ENCODE measurements around the gene CLDN9.
A peak's percentile ranks its signal among the peaks of the same experiment; 100 is the strongest.

DNA sequence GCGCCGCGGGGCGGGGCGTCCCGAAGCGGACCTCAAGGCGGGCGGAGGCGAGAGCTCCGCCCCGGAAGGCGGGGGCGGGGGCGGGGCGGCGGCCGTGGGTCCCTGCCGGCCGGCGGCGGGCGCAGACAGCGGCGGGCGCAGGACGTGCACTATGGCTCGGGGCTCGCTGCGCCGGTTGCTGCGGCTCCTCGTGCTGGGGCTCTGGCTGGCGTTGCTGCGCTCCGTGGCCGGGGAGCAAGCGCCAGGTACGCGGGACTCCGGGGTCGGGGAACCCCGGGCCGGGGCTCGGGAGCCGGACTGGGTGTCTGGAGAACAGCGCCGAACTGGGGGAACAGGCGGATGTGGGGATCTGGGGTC is 7.5 kb downstream of the CLDN9 start, which contains the start of gene TNFRSF12A:
- TF ChIP-seq, protein P1, sequence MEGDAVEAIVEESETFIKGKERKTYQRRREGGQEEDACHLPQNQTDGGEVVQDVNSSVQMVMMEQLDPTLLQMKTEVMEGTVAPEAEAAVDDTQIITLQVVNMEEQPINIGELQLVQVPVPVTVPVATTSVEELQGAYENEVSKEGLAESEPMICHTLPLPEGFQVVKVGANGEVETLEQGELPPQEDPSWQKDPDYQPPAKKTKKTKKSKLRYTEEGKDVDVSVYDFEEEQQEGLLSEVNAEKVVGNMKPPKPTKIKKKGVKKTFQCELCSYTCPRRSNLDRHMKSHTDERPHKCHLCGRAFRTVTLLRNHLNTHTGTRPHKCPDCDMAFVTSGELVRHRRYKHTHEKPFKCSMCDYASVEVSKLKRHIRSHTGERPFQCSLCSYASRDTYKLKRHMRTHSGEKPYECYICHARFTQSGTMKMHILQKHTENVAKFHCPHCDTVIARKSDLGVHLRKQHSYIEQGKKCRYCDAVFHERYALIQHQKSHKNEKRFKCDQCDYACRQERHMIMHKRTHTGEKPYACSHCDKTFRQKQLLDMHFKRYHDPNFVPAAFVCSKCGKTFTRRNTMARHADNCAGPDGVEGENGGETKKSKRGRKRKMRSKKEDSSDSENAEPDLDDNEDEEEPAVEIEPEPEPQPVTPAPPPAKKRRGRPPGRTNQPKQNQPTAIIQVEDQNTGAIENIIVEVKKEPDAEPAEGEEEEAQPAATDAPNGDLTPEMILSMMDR (IDR thresholded peaks at IDR 0.05) = peak in 3 of 6 experiments; percentile 16 to 22 (median 18)
- peak in 3 of 4 donors; percentile 36 to 91 (median 81) for TF ChIP-seq POLR2A (IDR thresholded peaks at IDR 0.05)

All from esophagus squamous epithelium (tissue), 4 donors.